DOHH2 (cell line): ENCODE results near the gene CDC6.

Source experiments
- H3F3A ChIP-seq: fragments of 200-600 bp; sonication (generic), shearing (Covaris generic); 2 replicates; pipeline ENCODE4 v1.6.0; 2016; ENCODE audit warnings: antibody characterized with exemption, mild to moderate bottlenecking; ENCODE audit not compliant: control insufficient read depth, insufficient read depth
- H3K27ac ChIP-seq: fragments of 200-600 bp; sonication (generic); 2 replicates; pipeline ENCODE4 v1.5.1; 2014; ENCODE audit warnings: low read depth, mild to moderate bottlenecking, low read length, moderate library complexity
- H3K27me3 ChIP-seq: fragments of 200-600 bp; sonication (generic); 2 replicates; pipeline ENCODE4 v1.6.1; 2014; ENCODE audit warnings: mild to moderate bottlenecking, low read length, mixed read lengths; ENCODE audit not compliant: control insufficient read depth
- H3K36me3 ChIP-seq: fragments of 200-600 bp; sonication (generic); 2 replicates; pipeline ENCODE4 v1.6.1; 2014; ENCODE audit warnings: mild to moderate bottlenecking, low read length, moderate library complexity, mixed read lengths; ENCODE audit not compliant: control insufficient read depth
- H3K4me1 ChIP-seq: fragments of 200-600 bp; sonication (generic); 2 replicates; pipeline ENCODE4 v1.6.1; 2014; ENCODE audit warnings: mild to moderate bottlenecking, low read length, mixed read lengths; ENCODE audit not compliant: control insufficient read depth
- H3K4me2 ChIP-seq: fragments of 200-600 bp; sonication (generic); 2 replicates; pipeline ENCODE4 v1.6.0; 2014; ENCODE audit warnings: mild to moderate bottlenecking, low read length, moderate library complexity
- H3K4me3 ChIP-seq: fragments of 200-600 bp; sonication (generic); 2 replicates; pipeline ENCODE4 v1.5.1; 2014; ENCODE audit warnings: mild to moderate bottlenecking, low read length, mixed read lengths
- H3K79me2 ChIP-seq: fragments of 200-600 bp; sonication (generic); 2 replicates; pipeline ENCODE4 v1.6.1; 2014; ENCODE audit warnings: mild to moderate bottlenecking, low read length, mixed read lengths; ENCODE audit not compliant: control insufficient read depth
- H3K9me2 ChIP-seq: fragments of 200-600 bp; sonication (generic); replicated peaks from 2 replicates; pipeline ENCODE4 v1.6.1; 2014; ENCODE audit warnings: mild to moderate bottlenecking, low read length, mixed read lengths; ENCODE audit not compliant: control insufficient read depth
- H3K9me3 ChIP-seq: fragments of 200-600 bp; sonication (generic); 2 replicates; pipeline ENCODE4 v1.6.1; 2014; ENCODE audit warnings: antibody characterized with exemption, low read length, mixed read lengths; ENCODE audit not compliant: control insufficient read depth, insufficient read depth
- H4K20me1 ChIP-seq: fragments of 200-600 bp; sonication (generic); 2 replicates; pipeline ENCODE4 v1.6.0; 2014; ENCODE audit warnings: low read depth, mild to moderate bottlenecking, antibody characterized with exemption, low read length, moderate library complexity; ENCODE audit not compliant: control insufficient read depth, insufficient read depth
- EZH2phosphoT487 ChIP-seq: fragments of 200-600 bp; sonication (generic); IDR thresholded peaks from 2 replicates; pipeline ENCODE4 v1.6.1; 2017; ENCODE audit warnings: borderline replicate concordance, mild to moderate bottlenecking, antibody characterized with exemption, low read length, moderate library complexity, mixed read lengths
- TF ChIP-seq, protein P1 (sequence below): fragments of 200-600 bp; sonication (generic); IDR thresholded peaks from one replicate; pipeline ENCODE4 v1.5.1; 2014; ENCODE audit warnings: antibody characterized with exemption, mild to moderate bottlenecking, low read depth, low read length; ENCODE audit not compliant: poor library complexity, severe bottlenecking

CDC6 gene

DNA sequence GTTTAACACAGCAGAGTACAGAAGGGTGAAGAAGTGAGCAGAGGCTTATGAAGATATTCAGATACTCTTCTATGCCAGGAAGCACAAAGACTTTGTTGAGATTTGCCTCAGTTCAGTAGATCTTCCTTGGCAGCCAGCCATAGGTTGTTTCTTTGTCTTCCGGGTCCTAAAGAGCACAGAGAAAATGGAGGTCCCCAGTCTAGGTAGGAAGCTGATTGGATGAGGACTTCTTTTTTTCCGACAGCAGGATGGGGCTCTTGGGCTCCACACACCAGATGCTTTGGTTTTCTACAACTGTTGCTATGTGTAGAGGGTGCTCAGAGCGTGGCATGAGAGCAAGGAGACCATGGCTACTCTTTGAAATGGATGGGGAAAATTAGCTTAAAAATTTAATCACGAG, 8.3 kb upstream of the CDC6 start:
- Histone ChIP-seq H3K9me3 (no peaks in the 10 kb centered on the region), H3K36me3 (peaks cover 32% of the 10 kb centered on the region), H3K27ac (no peak overlapping the region), H4K20me1 (no peaks in the 10 kb centered on the region), H3K4me3 (no peak overlapping the region), H3K4me2 (no peak overlapping the region), H3K79me2 (no peaks in the 10 kb centered on the region), H3F3A (no peaks in the 10 kb centered on the region; the same call in 1 of the 2 replicates), H3K27me3 (no peaks in the 10 kb centered on the region), H3K4me1 (peaks cover 11% of the 10 kb centered on the region), H3K9me2 (no peaks in the 10 kb centered on the region)
- TF ChIP-seq EZH2phosphoT487: no peak
- TF ChIP-seq, protein P1, sequence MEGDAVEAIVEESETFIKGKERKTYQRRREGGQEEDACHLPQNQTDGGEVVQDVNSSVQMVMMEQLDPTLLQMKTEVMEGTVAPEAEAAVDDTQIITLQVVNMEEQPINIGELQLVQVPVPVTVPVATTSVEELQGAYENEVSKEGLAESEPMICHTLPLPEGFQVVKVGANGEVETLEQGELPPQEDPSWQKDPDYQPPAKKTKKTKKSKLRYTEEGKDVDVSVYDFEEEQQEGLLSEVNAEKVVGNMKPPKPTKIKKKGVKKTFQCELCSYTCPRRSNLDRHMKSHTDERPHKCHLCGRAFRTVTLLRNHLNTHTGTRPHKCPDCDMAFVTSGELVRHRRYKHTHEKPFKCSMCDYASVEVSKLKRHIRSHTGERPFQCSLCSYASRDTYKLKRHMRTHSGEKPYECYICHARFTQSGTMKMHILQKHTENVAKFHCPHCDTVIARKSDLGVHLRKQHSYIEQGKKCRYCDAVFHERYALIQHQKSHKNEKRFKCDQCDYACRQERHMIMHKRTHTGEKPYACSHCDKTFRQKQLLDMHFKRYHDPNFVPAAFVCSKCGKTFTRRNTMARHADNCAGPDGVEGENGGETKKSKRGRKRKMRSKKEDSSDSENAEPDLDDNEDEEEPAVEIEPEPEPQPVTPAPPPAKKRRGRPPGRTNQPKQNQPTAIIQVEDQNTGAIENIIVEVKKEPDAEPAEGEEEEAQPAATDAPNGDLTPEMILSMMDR: no peak

DNA sequence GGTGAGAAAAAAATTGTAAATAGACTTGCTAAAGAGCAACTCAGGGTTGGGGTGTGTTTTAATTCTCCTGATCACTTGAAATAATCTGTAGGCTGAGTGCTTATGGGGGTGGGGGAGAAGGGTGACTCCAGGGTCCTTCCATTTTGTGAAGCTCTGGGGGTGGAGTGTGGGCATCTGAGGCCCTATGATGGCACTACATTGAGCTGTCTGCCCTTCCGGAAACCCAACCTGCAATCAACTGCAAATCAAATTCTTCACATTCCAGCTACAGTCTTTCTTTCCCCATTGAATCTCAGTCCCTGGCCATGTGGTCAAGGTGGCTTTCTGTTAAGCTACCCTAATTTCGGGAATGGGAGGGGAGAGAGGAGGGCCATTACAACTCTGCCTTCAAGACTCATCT, 6.0 kb upstream of the CDC6 start:
- TF ChIP-seq, protein P1: no peak
- TF ChIP-seq EZH2phosphoT487: no peak
- no peaks in the 10 kb centered on the region for H4K20me1 ChIP-seq
- H3K27me3 ChIP-seq: no peaks in the 10 kb centered on the region
- no peaks in the 10 kb centered on the region for H3K9me2 ChIP-seq
- peaks cover under 1% of the 10 kb centered on the region for H3K4me1 ChIP-seq
- no peaks in the 10 kb centered on the region; the same call in 1 of the 2 replicates for H3F3A ChIP-seq
- H3K4me2 ChIP-seq: no peak overlapping the region
- H3K9me3 ChIP-seq: no peaks in the 10 kb centered on the region
- H3K27ac ChIP-seq: no peak overlapping the region
- no peaks in the 10 kb centered on the region for H3K79me2 ChIP-seq
- H3K36me3 ChIP-seq: peaks cover 24% of the 10 kb centered on the region
- H3K4me3 ChIP-seq: no peak overlapping the region

DNA sequence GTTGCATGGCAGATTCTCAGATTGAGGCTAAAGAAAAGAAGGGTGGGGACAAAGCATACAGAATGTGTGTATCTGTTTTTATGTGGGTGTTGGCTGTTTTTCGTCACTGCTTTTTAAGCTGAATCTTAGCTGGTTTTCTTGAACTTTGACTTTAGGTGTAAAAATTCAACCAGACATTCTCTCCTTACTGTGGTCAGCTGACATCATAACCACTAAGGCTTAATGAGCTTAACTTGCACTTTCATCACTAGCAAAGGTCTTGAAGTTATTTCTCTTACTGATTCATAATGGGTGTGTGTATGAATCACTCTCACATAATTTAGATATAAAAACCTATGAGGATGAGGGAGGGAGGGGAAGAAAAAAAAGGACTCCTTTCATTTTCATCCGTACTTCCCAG, 4.0 kb upstream of the CDC6 start:
- no peaks in the 10 kb centered on the region for H4K20me1 ChIP-seq
- H3K4me3 ChIP-seq: no peak overlapping the region
- peaks cover 10% of the 10 kb centered on the region for H3K79me2 ChIP-seq
- peaks cover 8% of the 10 kb centered on the region for H3K4me1 ChIP-seq
- no peaks in the 10 kb centered on the region; the same call in 1 of the 2 replicates for H3F3A ChIP-seq
- TF ChIP-seq EZH2phosphoT487: no peak
- TF ChIP-seq, protein P1: no peak
- H3K4me2 ChIP-seq: no peak overlapping the region
- no peaks in the 10 kb centered on the region for H3K27me3 ChIP-seq
- no peaks in the 10 kb centered on the region for H3K9me3 ChIP-seq
- H3K27ac ChIP-seq: no peak overlapping the region
- peaks cover 15% of the 10 kb centered on the region for H3K36me3 ChIP-seq
- H3K9me2 ChIP-seq: no peaks in the 10 kb centered on the region
